ENCODE data around the gene TIFAB.

TIFAB gene

DNA sequence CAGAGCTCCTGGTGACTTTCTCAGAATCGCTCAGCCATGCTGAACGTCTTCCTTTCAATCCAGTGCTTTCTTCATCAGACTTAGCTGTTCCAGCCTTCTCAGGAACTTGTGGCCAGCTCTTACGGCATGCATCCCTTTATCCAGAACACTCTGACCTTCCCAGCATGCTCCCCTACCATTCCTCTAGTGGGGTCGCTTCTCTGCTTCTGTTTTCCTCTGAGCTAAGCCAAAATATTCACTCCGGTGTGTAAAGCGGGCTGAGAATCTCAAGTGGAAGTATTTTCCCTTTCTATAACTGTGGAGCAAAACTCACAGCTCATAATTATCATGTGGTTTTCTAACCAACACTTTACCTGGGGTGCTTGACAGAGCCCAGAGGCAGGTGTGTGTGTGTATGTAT lies 11.2 kb downstream of the TIFAB start:
- no peaks in the 10 kb centered on the region for H3K9me3 ChIP-seq (ENCODE audit: control insufficient read depth, low read length)

DNA sequence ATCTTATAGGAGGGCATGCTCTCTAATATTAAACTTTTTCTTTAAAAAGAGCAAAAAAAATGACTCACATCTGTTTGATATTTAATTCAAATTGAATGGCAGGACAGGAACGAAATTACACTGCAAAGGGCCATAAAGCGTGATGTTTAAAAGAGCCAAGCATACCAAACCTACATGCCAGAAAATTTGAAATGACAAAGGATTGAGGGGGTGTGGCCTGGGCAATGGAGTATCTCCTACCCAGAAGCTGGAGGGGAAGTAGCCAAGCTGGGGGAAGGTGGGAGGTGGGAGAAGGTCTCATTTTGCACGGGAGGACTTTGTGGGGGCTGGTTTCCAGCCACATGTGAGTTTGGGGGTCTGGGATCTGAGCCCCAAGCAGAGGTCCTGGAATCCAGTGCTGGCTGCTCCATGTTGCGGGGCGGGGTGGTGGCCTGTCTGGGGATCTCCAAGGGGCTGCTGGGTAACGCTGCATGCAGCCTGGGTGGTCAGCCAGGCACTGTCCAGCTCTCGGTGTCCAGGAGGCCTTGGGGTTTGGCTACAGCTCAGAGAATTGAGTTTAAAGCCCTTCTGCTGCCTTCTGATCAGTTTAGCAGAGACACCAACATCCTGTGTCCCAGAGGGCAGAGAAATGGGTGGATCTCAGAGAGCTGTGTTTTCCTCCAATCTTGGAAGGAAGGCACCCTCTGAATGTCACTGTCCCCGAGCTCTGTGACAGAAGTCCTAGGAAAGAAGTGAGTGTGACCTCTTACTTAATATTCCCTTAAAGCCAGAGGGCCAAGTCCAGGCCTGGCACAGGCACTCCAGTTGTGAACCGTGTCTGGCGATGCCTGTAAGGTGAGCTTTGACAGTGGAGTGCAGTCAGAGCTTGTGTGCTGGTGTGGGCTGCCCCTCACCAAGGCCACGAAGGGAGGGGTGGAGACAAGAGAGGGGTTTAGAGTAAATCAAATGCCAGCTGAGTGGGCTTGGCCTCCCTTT lies 12.6 kb downstream of the TIFAB start:
- Histone ChIP-seq H2BK5ac (ENCODE audit: low read depth, low read length, poor library complexity, severe bottlenecking) (no peak overlapping the region), H3K4me2 (ENCODE audit: low read length, poor library complexity, severe bottlenecking) (no peak overlapping the region), H3K27me3 (ENCODE audit: control insufficient read depth in 1 of 2, insufficient read depth in 1 of 2, low read length in 2 of 2) (peaks cover 7 to 36% of the 10 kb centered on the region in 2 experiments), H2BK120ac (ENCODE audit: low read depth, low read length) (no peak overlapping the region), H2BK15ac (ENCODE audit: low read depth, poor library complexity, severe bottlenecking) (no peak overlapping the region), H3K18ac (ENCODE audit: low read depth in 1 of 2, low read length in 2 of 2) (no peak overlapping the region), H3K4ac (ENCODE audit: low read depth in 1 of 2, low read length in 2 of 2) (no peak overlapping the region), H3K9ac (ENCODE audit: low read length) (no peak overlapping the region), H3K4me1 (ENCODE audit: control insufficient read depth, insufficient read depth, low read depth, low read length) (peaks cover 23% of the 10 kb centered on the region), H3K27ac (ENCODE audit: low read length, poor library complexity, severe bottlenecking) (no peak overlapping the region), H2BK12ac (ENCODE audit: low read length in 2 of 2) (no peak overlapping the region), H3K79me1 (replicated peaks; ENCODE audit: low read length, poor library complexity, severe bottlenecking) (no peaks in the 10 kb centered on the region), H4K91ac (ENCODE audit: low read length) (no peak overlapping the region), H2AFZ (ENCODE audit: low read depth, low read length) (no peak overlapping the region), H3K23ac (ENCODE audit: low read length in 2 of 2) (no peak overlapping the region), H2AK5ac (ENCODE audit: low read length, severe bottlenecking) (no peak overlapping the region), H3K4me3 (ENCODE audit: insufficient read depth in 1 of 2, low read depth in 1 of 2, low read length in 2 of 2) (no peak overlapping the region), H3K14ac (ENCODE audit: low read length in 2 of 2) (no peak overlapping the region), H4K8ac (ENCODE audit: low read length) (no peak overlapping the region), H3K9me3 (ENCODE audit: control insufficient read depth, low read length) (no peaks in the 10 kb centered on the region), H3K36me3 (ENCODE audit: control insufficient read depth in 1 of 2, insufficient read depth in 2 of 2, low read depth in 1 of 2, low read length in 2 of 2) (no peaks in the 10 kb centered on the region)
- 91% methylated on average over 10 of the region's 11 CpGs for WGBS
- DNase-seq: no peak

More for the DNA sequence above, 11.2 kb downstream of the TIFAB start:
- Histone ChIP-seq H3K23ac (ENCODE audit: low read length in 2 of 2) (no peak overlapping the region), H3K79me1 (replicated peaks; ENCODE audit: low read length, poor library complexity, severe bottlenecking) (no peaks in the 10 kb centered on the region), H3K4me3 (ENCODE audit: insufficient read depth in 1 of 2, low read depth in 1 of 2, low read length in 2 of 2) (no peak overlapping the region), H4K91ac (ENCODE audit: low read length) (no peak overlapping the region), H2AK5ac (ENCODE audit: low read length, severe bottlenecking) (no peak overlapping the region), H3K18ac (ENCODE audit: low read depth in 1 of 2, low read length in 2 of 2) (no peak overlapping the region), H3K14ac (ENCODE audit: low read length in 2 of 2) (no peak overlapping the region), H3K4ac (ENCODE audit: low read depth in 1 of 2, low read length in 2 of 2) (no peak overlapping the region), H2BK15ac (ENCODE audit: low read depth, poor library complexity, severe bottlenecking) (no peak overlapping the region), H3K27me3 (ENCODE audit: control insufficient read depth in 1 of 2, insufficient read depth in 1 of 2, low read length in 2 of 2) (peaks cover 13 to 26% of the 10 kb centered on the region in 2 experiments), H3K9ac (ENCODE audit: low read length) (no peak overlapping the region), H3K36me3 (ENCODE audit: control insufficient read depth in 1 of 2, insufficient read depth in 2 of 2, low read depth in 1 of 2, low read length in 2 of 2) (no peaks in the 10 kb centered on the region), H2AFZ (ENCODE audit: low read depth, low read length) (no peak overlapping the region), H2BK120ac (ENCODE audit: low read depth, low read length) (no peak overlapping the region), H3K4me1 (ENCODE audit: control insufficient read depth, insufficient read depth, low read depth, low read length) (peaks cover 21% of the 10 kb centered on the region), H4K8ac (ENCODE audit: low read length) (no peak overlapping the region), H2BK12ac (ENCODE audit: low read length in 2 of 2) (no peak overlapping the region), H2BK5ac (ENCODE audit: low read depth, low read length, poor library complexity, severe bottlenecking) (no peak overlapping the region), H3K27ac (ENCODE audit: low read length, poor library complexity, severe bottlenecking) (no peak overlapping the region), H3K4me2 (ENCODE audit: low read length, poor library complexity, severe bottlenecking) (no peak overlapping the region)
- WGBS: 81% methylated on average over 6 of the region's 6 CpGs
- DNase-seq: no peak

DNA sequence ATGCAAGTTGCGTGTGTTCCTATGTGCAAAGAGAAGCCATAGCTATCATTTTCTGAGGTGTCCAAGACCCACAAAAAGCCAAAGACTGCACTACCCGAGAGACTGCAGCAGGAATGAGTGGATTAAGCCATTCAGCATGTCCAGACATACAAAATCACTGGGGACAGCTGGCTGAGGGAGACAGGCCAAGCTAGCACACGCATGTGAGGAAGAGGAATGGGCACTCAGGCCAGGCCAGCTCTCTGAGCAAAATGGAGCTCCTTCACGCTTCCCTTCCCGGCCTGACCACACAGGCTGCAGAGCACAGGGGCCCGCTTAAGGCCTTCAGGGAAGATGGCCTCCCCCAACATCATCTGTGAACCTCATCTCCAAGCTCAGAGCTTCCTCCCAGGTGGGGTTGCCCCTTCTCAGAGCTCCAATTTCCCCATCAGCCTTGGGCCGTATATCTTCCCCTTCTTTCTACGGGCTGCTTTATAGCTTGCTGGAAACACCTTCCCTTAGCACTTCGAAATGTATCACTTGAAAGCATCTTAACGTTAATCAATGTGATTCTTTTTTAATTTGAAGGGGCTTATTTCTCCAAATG lies 13.4 kb downstream of the TIFAB start:
- H3K4me2 ChIP-seq (ENCODE audit: low read length, poor library complexity, severe bottlenecking): no peak overlapping the region
- WGBS: 94% methylated on average over 7 of the region's 10 CpGs
- H3K4me1 ChIP-seq (ENCODE audit: control insufficient read depth, insufficient read depth, low read depth, low read length): peaks cover 30% of the 10 kb centered on the region
- H3K79me1 ChIP-seq (replicated peaks; ENCODE audit: low read length, poor library complexity, severe bottlenecking): no peaks in the 10 kb centered on the region
- H4K91ac ChIP-seq (ENCODE audit: low read length): no peak overlapping the region
- H3K4ac ChIP-seq (ENCODE audit: low read depth in 1 of 2, low read length in 2 of 2): no peak overlapping the region
- H3K18ac ChIP-seq (ENCODE audit: low read depth in 1 of 2, low read length in 2 of 2): no peak overlapping the region
- no peak overlapping the region for H2BK12ac ChIP-seq (ENCODE audit: low read length in 2 of 2)
- no peak overlapping the region for H3K27ac ChIP-seq (ENCODE audit: low read length, poor library complexity, severe bottlenecking)
- H2AFZ ChIP-seq (ENCODE audit: low read depth, low read length): no peak overlapping the region
- no peaks in the 10 kb centered on the region for H3K9me3 ChIP-seq (ENCODE audit: control insufficient read depth, low read length)
- H2BK5ac ChIP-seq (ENCODE audit: low read depth, low read length, poor library complexity, severe bottlenecking): no peak overlapping the region
- peak overlapping the region in 1 of 2 experiments; percentile 33 for H3K4me3 ChIP-seq (ENCODE audit: insufficient read depth in 1 of 2, low read depth in 1 of 2, low read length in 2 of 2)
- no peak overlapping the region for H2BK15ac ChIP-seq (ENCODE audit: low read depth, poor library complexity, severe bottlenecking)
- no peak overlapping the region for H3K23ac ChIP-seq (ENCODE audit: low read length in 2 of 2)
- H2AK5ac ChIP-seq (ENCODE audit: low read length, severe bottlenecking): no peak overlapping the region
- DNase-seq: no peak
- H2BK120ac ChIP-seq (ENCODE audit: low read depth, low read length): no peak overlapping the region
- no peaks in the 10 kb centered on the region for H3K36me3 ChIP-seq (ENCODE audit: control insufficient read depth in 1 of 2, insufficient read depth in 2 of 2, low read depth in 1 of 2, low read length in 2 of 2)
- H4K8ac ChIP-seq (ENCODE audit: low read length): no peak overlapping the region
- peaks cover 0 to 35% of the 10 kb centered on the region in 2 experiments for H3K27me3 ChIP-seq (ENCODE audit: control insufficient read depth in 1 of 2, insufficient read depth in 1 of 2, low read length in 2 of 2)
- H3K14ac ChIP-seq (ENCODE audit: low read length in 2 of 2): no peak overlapping the region
- no peak overlapping the region for H3K9ac ChIP-seq (ENCODE audit: low read length)

DNA sequence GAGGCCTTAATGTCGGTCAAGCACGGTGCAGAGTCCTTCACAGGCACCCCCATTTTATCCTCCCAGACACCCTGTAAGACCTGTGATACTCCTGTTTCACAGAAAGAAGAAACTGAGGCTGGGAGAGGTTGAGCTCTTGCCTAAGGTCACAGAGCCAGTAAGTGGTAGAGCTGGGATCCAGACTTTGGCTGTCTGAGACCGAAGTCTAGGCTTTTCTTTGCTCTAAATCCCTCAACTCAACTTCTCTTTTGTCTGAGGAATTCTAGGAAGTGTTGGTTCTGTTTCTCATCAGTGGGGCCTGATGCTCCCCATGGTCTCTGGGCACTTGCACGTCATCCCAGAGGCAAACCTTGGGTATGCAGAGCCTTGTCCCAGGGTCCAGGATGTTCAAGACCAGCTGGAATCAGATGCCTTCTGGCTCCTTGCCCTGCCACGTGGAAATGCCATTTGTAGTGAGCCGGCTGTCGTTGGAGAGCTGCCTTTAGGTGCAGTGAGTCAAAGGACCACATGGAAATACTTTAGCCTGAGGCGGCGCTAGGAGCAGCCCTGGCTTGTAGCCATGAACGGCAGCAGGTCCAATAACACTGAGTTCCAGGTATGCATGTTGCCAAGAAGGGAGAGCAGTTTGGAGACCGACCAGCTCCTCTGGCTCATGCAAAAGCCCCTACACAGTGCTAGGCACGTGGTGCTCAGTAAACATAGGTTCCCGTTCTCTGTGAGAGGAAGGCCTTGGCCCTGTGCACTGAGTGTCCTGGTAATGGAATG lies 14.2 kb downstream of the TIFAB start:
- H3K79me1 ChIP-seq (replicated peaks; ENCODE audit: low read length, poor library complexity, severe bottlenecking): no peaks in the 10 kb centered on the region
- H2BK15ac ChIP-seq (ENCODE audit: low read depth, poor library complexity, severe bottlenecking): no peak overlapping the region
- no peak overlapping the region for H2AK5ac ChIP-seq (ENCODE audit: low read length, severe bottlenecking)
- no peak overlapping the region for H4K8ac ChIP-seq (ENCODE audit: low read length)
- H3K27ac ChIP-seq (ENCODE audit: low read length, poor library complexity, severe bottlenecking): no peak overlapping the region
- no peak overlapping the region for H3K14ac ChIP-seq (ENCODE audit: low read length in 2 of 2)
- H3K9me3 ChIP-seq (ENCODE audit: control insufficient read depth, low read length): no peaks in the 10 kb centered on the region
- H3K4me1 ChIP-seq (ENCODE audit: control insufficient read depth, insufficient read depth, low read depth, low read length): peaks cover 27% of the 10 kb centered on the region
- H2BK12ac ChIP-seq (ENCODE audit: low read length in 2 of 2): no peak overlapping the region
- H4K91ac ChIP-seq (ENCODE audit: low read length): no peak overlapping the region
- no peak overlapping the region for H2BK120ac ChIP-seq (ENCODE audit: low read depth, low read length)
- peaks cover 0 to 27% of the 10 kb centered on the region in 2 experiments for H3K27me3 ChIP-seq (ENCODE audit: control insufficient read depth in 1 of 2, insufficient read depth in 1 of 2, low read length in 2 of 2)
- DNase-seq: peak; percentile 28
- peak overlapping the region; percentile 70 for H3K9ac ChIP-seq (ENCODE audit: low read length)
- no peak overlapping the region for H3K18ac ChIP-seq (ENCODE audit: low read depth in 1 of 2, low read length in 2 of 2)
- peak overlapping the region in 1 of 2 experiments; percentile 33 for H3K4me3 ChIP-seq (ENCODE audit: insufficient read depth in 1 of 2, low read depth in 1 of 2, low read length in 2 of 2)
- H3K36me3 ChIP-seq (ENCODE audit: control insufficient read depth in 1 of 2, insufficient read depth in 2 of 2, low read depth in 1 of 2, low read length in 2 of 2): no peaks in the 10 kb centered on the region
- H3K4me2 ChIP-seq (ENCODE audit: low read length, poor library complexity, severe bottlenecking): no peak overlapping the region
- no peak overlapping the region for H3K4ac ChIP-seq (ENCODE audit: low read depth in 1 of 2, low read length in 2 of 2)
- no peak overlapping the region for H2AFZ ChIP-seq (ENCODE audit: low read depth, low read length)
- H2BK5ac ChIP-seq (ENCODE audit: low read depth, low read length, poor library complexity, severe bottlenecking): no peak overlapping the region
- WGBS: 88% methylated on average over 11 of the region's 13 CpGs
- H3K23ac ChIP-seq (ENCODE audit: low read length in 2 of 2): no peak overlapping the region
